ENCODE data around the gene ZMYM3. TPM values are rescaled to one million over a fixed set of nuclear protein-coding genes. Genes with fewer than 3 reads are reported as not detected.
A peak's percentile ranks its signal among the peaks of the same experiment; 100 is the strongest.

ZMYM3 gene
- total and polyA plus RNA-seq, 9 of the 15 experiments (the other 6 are each of a cell fraction or from before 2014, with no cell fraction given): 4.3 to 36.3 (median 16.8) TPM

GRCh38 chrX:71282514-71283402, 28.8 kb upstream of the ZMYM3 start (continued):
- TF ChIP-seq, protein P1, sequence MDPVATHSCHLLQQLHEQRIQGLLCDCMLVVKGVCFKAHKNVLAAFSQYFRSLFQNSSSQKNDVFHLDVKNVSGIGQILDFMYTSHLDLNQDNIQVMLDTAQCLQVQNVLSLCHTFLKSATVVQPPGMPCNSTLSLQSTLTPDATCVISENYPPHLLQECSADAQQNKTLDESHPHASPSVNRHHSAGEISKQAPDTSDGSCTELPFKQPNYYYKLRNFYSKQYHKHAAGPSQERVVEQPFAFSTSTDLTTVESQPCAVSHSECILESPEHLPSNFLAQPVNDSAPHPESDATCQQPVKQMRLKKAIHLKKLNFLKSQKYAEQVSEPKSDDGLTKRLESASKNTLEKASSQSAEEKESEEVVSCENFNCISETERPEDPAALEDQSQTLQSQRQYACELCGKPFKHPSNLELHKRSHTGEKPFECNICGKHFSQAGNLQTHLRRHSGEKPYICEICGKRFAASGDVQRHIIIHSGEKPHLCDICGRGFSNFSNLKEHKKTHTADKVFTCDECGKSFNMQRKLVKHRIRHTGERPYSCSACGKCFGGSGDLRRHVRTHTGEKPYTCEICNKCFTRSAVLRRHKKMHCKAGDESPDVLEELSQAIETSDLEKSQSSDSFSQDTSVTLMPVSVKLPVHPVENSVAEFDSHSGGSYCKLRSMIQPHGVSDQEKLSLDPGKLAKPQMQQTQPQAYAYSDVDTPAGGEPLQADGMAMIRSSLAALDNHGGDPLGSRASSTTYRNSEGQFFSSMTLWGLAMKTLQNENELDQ (CRISPR knock-in tag; IDR thresholded peaks at IDR 0.05; ENCODE audit: borderline replicate concordance): no peak
- TF ChIP-seq, protein P2, sequence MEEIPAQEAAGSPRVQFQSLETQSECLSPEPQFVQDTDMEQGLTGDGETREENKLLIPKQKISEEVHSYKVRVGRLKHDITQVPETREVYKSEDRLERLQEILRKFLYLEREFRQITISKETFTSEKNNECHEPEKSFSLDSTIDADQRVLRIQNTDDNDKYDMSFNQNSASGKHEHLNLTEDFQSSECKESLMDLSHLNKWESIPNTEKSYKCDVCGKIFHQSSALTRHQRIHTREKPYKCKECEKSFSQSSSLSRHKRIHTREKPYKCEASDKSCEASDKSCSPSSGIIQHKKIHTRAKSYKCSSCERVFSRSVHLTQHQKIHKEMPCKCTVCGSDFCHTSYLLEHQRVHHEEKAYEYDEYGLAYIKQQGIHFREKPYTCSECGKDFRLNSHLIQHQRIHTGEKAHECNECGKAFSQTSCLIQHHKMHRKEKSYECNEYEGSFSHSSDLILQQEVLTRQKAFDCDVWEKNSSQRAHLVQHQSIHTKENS (CRISPR knock-in tag; IDR thresholded peaks at IDR 0.05): no peak
- no peak for TF ChIP-seq FIP1L1 (IDR thresholded peaks at IDR 0.05; ENCODE audit: low read depth, low read length, poor library complexity, severe bottlenecking)
- no peak for TF ChIP-seq SAFB (IDR thresholded peaks at IDR 0.05; ENCODE audit: borderline replicate concordance, low read depth, low read length)
- no peak for TF ChIP-seq RNF2 (IDR thresholded peaks at IDR 0.05)
- no peak for TF ChIP-seq PHF20 (IDR thresholded peaks at IDR 0.05; ENCODE audit: partially characterized antibody)
- no peak for TF ChIP-seq DIDO1 (tag; IDR thresholded peaks at IDR 0.05; ENCODE audit: low read depth)
- no peak for TF ChIP-seq ZNF586 (CRISPR knock-in tag; conservative IDR thresholded peaks at IDR 0.05)
- TF ChIP-seq JUNB (CRISPR knock-in tag; conservative IDR thresholded peaks at IDR 0.05): no peak
- TF ChIP-seq, protein P3, sequence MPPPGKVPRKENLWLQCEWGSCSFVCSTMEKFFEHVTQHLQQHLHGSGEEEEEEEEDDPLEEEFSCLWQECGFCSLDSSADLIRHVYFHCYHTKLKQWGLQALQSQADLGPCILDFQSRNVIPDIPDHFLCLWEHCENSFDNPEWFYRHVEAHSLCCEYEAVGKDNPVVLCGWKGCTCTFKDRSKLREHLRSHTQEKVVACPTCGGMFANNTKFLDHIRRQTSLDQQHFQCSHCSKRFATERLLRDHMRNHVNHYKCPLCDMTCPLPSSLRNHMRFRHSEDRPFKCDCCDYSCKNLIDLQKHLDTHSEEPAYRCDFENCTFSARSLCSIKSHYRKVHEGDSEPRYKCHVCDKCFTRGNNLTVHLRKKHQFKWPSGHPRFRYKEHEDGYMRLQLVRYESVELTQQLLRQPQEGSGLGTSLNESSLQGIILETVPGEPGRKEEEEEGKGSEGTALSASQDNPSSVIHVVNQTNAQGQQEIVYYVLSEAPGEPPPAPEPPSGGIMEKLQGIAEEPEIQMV (tag; conservative IDR thresholded peaks at IDR 0.05; ENCODE audit: low read depth): peak; percentile 71; the same call in 1 of the 2 replicates
- TF ChIP-seq SMC3 (conservative IDR thresholded peaks at IDR 0.05; ENCODE audit: insufficient read depth, low read depth, low read length): no peak
- TF ChIP-seq ETS2 (tag; IDR thresholded peaks at IDR 0.05; ENCODE audit: borderline replicate concordance, poor library complexity, severe bottlenecking): no peak
- no peak for TF ChIP-seq ZNF431 (CRISPR knock-in tag; IDR thresholded peaks at IDR 0.05)
- TF ChIP-seq HDGF (IDR thresholded peaks at IDR 0.05): no peak
- no peak for TF ChIP-seq RAD21 (CRISPR knock-in tag; conservative IDR thresholded peaks at IDR 0.05 in 1 of 2, IDR thresholded peaks at IDR 0.05 in 1 of 2)
- peak; percentile 56; the same call in 1 of the 2 replicates for TF ChIP-seq DPF2 (IDR thresholded peaks at IDR 0.05)
- TF ChIP-seq, protein P4, sequence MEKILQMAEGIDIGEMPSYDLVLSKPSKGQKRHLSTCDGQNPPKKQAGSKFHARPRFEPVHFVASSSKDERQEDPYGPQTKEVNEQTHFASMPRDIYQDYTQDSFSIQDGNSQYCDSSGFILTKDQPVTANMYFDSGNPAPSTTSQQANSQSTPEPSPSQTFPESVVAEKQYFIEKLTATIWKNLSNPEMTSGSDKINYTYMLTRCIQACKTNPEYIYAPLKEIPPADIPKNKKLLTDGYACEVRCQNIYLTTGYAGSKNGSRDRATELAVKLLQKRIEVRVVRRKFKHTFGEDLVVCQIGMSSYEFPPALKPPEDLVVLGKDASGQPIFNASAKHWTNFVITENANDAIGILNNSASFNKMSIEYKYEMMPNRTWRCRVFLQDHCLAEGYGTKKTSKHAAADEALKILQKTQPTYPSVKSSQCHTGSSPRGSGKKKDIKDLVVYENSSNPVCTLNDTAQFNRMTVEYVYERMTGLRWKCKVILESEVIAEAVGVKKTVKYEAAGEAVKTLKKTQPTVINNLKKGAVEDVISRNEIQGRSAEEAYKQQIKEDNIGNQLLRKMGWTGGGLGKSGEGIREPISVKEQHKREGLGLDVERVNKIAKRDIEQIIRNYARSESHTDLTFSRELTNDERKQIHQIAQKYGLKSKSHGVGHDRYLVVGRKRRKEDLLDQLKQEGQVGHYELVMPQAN (IDR thresholded peaks at IDR 0.05; ENCODE audit: borderline replicate concordance): no peak
- TF ChIP-seq CC2D1A (IDR thresholded peaks at IDR 0.05): no peak
- TF ChIP-seq ZNF696 (CRISPR knock-in tag; conservative IDR thresholded peaks at IDR 0.05): no peak
- no peak for TF ChIP-seq POLR2B (IDR thresholded peaks at IDR 0.05; ENCODE audit: low read depth, partially characterized antibody)
- TF ChIP-seq TAF1 (IDR thresholded peaks at IDR 0.05; ENCODE audit: control insufficient read depth, extremely low read depth, insufficient read depth, low read length, severe bottlenecking): no peak

All from K562 (cell line).